Coronary artery (tissue), 2 donors: ENCODE measurements around the gene CRISPLD2.

Experiments used
- DNase-seq: peaks from one replicate; pipeline ENCODE4 v3.0.0-alpha.2; 2017; ENCODE audit warnings: low spot score
- H3K27ac ChIP-seq, 2 donors: fragments of 200-600 bp; sonication (generic); one replicate each; pipeline ENCODE4 v1.5.1; 2016 to 2019
- H3K4me3 ChIP-seq: fragments of 200-600 bp; sonication (generic); 2 replicates; pipeline ENCODE4 v1.5.1; 2016; ENCODE audit warnings: mild to moderate bottlenecking, moderate library complexity
- TF ChIP-seq, protein P1 (sequence below): fragments of 200-600 bp; sonication (generic); IDR thresholded peaks from one replicate; pipeline ENCODE4 v1.5.1; 2019; ENCODE audit warnings: antibody characterized with exemption

The CRISPLD2 gene

DNA sequence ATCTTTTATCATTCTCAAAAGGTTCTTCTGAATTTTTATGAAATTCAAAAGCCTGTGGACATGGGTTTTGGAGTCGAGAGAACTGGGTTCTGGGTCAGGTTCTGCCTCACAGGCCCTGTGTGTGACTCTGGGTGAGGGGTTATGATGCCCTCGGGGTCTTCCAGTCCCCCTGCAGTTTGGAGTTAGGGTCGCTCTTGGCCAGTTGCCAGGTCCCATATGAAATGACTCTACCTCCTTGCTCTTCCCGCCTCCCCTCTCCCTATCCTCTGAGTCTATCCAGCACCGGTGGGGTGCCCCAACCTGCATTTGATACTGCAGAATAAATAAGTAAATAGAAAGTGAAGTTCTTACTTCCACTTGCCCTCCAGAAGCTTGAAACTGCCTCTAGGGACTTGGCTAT is 137.4 kb downstream of the CRISPLD2 start:
- TF ChIP-seq, protein P1, sequence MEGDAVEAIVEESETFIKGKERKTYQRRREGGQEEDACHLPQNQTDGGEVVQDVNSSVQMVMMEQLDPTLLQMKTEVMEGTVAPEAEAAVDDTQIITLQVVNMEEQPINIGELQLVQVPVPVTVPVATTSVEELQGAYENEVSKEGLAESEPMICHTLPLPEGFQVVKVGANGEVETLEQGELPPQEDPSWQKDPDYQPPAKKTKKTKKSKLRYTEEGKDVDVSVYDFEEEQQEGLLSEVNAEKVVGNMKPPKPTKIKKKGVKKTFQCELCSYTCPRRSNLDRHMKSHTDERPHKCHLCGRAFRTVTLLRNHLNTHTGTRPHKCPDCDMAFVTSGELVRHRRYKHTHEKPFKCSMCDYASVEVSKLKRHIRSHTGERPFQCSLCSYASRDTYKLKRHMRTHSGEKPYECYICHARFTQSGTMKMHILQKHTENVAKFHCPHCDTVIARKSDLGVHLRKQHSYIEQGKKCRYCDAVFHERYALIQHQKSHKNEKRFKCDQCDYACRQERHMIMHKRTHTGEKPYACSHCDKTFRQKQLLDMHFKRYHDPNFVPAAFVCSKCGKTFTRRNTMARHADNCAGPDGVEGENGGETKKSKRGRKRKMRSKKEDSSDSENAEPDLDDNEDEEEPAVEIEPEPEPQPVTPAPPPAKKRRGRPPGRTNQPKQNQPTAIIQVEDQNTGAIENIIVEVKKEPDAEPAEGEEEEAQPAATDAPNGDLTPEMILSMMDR = no peak

GRCh38 chr16:84957792-84958191 is 138.0 kb downstream of the CRISPLD2 start:
- no peak for DNase-seq
- Histone ChIP-seq H3K4me3 (no peak overlapping the region), H3K27ac (no peak overlapping the region)
- TF ChIP-seq, protein P1 = no peak

More for the DNA sequence above, 137.4 kb downstream of the CRISPLD2 start:
- DNase-seq = no peak
- Histone ChIP-seq H3K4me3 (no peak overlapping the region), H3K27ac (no peak overlapping the region)
